Hepatic stellate cell (primary cell): ENCODE measurements around the gene MED20.
A peak's percentile ranks its signal among the peaks of the same experiment; 100 is the strongest.

Source experiments
- DNase-seq: peaks from one replicate; pipeline ENCODE4 v3.0.0; 2011; ENCODE audit warnings: low spot score

MED20 gene

GRCh38 chr6:41940759-41941279, 19.9 kb upstream of the MED20 start:
- peak; percentile 47 for DNase-seq

GRCh38 chr6:41939848-41940758, 19.2 kb upstream of the MED20 start:
- DNase-seq: no peak

- DNase-seq: peak; percentile 43
Measured at GRCh38 chr6:41939176-41939847, 18.4 kb upstream of the MED20 start.

- DNase-seq: no peak
Measured at GRCh38 chr6:41938590-41939175, 17.7 kb upstream of the MED20 start.

- no peak for DNase-seq
Measured at GRCh38 chr6:41937861-41938574, 17.1 kb upstream of the MED20 start.

GRCh38 chr6:41937472-41937860, 16.5 kb upstream of the MED20 start:
- DNase-seq: no peak

GRCh38 chr6:41936073-41936837, 15.3 kb upstream of the MED20 start:
- DNase-seq: peak; percentile 85

GRCh38 chr6:41935685-41936072, 14.7 kb upstream of the MED20 start:
- DNase-seq: no peak

GRCh38 chr6:41935193-41935574, 14.2 kb upstream of the MED20 start:
- no peak for DNase-seq

- DNase-seq: no peak
Measured at GRCh38 chr6:41934278-41935192, 13.6 kb upstream of the MED20 start.

- DNase-seq: no peak
Measured at GRCh38 chr6:41932378-41932777, 11.4 kb upstream of the MED20 start.

GRCh38 chr6:41931792-41932191, 10.9 kb upstream of the MED20 start:
- DNase-seq: no peak

- DNase-seq: no peak
Measured at GRCh38 chr6:41929924-41930323, 9.0 kb upstream of the MED20 start.

- no peak for DNase-seq
Measured at GRCh38 chr6:41927253-41927652, 6.3 kb upstream of the MED20 start.

- DNase-seq: no peak
Measured at GRCh38 chr6:41922154-41922553, 1.2 kb upstream of the MED20 start.

GRCh38 chr6:41921712-41921998, 716 bp upstream of the MED20 start:
- DNase-seq: peak; percentile 50

- peak; percentile 88 for DNase-seq
Measured at GRCh38 chr6:41917528-41917927, 3.4 kb downstream of the MED20 start.

GRCh38 chr6:41914869-41915530, 5.9 kb downstream of the MED20 start:
- no peak for DNase-seq

GRCh38 chr6:41914343-41914742, 6.6 kb downstream of the MED20 start:
- no peak for DNase-seq

GRCh38 chr6:41909727-41910126, 11.2 kb downstream of the MED20 start:
- no peak for DNase-seq
